ENCODE results near the gene HPDL.

Gene HPDL

DNA sequence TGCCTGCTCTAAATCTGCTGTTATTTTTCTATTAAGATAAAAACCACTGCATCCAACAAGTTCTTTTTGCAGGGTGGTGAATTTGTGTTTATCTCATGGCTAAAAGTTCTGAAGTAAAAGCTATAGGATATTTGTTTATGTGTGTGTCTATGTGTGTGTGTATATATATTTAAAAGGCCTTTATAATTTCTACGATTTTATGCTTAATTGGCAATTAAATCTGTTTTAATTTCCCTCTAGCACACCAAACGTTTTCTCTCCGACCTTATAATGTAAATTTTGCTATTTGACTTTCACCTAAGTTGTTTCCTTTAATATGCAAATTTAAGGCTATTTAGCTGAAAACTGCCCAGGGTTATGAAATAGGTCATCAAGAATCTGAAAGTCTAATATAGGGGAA is 19.8 kb upstream of the HPDL start:
- no peaks in the 10 kb centered on the region for H3K27me3 ChIP-seq (ENCODE audit: insufficient read depth, low read length, poor library complexity)
- H3K18ac ChIP-seq (ENCODE audit: low read length) = no peak overlapping the region
- H3K4me3 ChIP-seq (ENCODE audit: low read length) = no peak overlapping the region
- peaks cover 10% of the 10 kb centered on the region for H3K4me1 ChIP-seq (ENCODE audit: control insufficient read depth, low read depth, low read length)
- no peak overlapping the region for H3K23ac ChIP-seq (ENCODE audit: low read length)
- no peak overlapping the region for H2AK5ac ChIP-seq (ENCODE audit: low read length)
- no peak overlapping the region for H3K4me2 ChIP-seq (ENCODE audit: low read length)
- no peak overlapping the region for H2BK15ac ChIP-seq (replicated peaks; ENCODE audit: low read depth)
- no peaks in the 10 kb centered on the region for H3K36me3 ChIP-seq (ENCODE audit: control insufficient read depth, insufficient read depth, low read length)
- no peak overlapping the region for H3K56ac ChIP-seq (ENCODE audit: low read length)
- no peak overlapping the region for H4K5ac ChIP-seq (ENCODE audit: low read length)
- no peak overlapping the region for H3K4ac ChIP-seq (ENCODE audit: low read depth, low read length)
- H4K8ac ChIP-seq (ENCODE audit: low read depth, low read length) = no peak overlapping the region
- no CpG with 5 or more reads among the region's 3 CpGs for WGBS (ENCODE audit: extremely low coverage, insufficient coverage, low lambda C conversion rate)
- H3K27ac ChIP-seq (ENCODE audit: low read depth, low read length) = no peak overlapping the region
- no peaks in the 10 kb centered on the region for H3K79me1 ChIP-seq (ENCODE audit: low read length)
- DNase-seq = no peak
- H2BK5ac ChIP-seq (ENCODE audit: low read length) = no peak overlapping the region
- H2BK120ac ChIP-seq (ENCODE audit: low read depth, low read length) = no peak overlapping the region
- H3K79me2 ChIP-seq (ENCODE audit: control insufficient read depth, insufficient read depth, low read length) = no peaks in the 10 kb centered on the region
- no peak overlapping the region for H3K9ac ChIP-seq (ENCODE audit: low read length)

DNA sequence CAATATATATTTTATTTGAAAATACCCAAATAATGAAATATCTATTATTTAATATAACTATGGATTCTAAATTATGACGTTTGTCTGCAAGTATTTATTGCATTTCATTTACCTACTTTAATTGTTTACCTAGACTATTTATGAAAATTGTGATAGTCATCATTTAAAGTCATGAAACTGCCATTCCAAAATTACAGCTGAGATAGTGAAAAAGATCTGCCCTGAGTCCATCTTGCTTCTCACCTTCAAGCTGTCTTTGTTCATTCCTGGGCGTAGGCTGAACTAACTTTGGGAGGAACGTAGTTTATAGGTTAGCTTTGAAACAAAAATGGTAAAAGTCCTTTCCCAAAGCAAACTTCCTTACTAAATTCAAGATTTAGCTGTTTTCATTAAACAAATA is 12.4 kb upstream of the HPDL start:
- Histone ChIP-seq H2BK5ac (ENCODE audit: low read length) (no peak overlapping the region), H3K27ac (ENCODE audit: low read depth, low read length) (no peak overlapping the region), H3K4ac (ENCODE audit: low read depth, low read length) (no peak overlapping the region), H4K5ac (ENCODE audit: low read length) (no peak overlapping the region), H3K23ac (ENCODE audit: low read length) (no peak overlapping the region), H3K4me2 (ENCODE audit: low read length) (no peak overlapping the region), H4K8ac (ENCODE audit: low read depth, low read length) (no peak overlapping the region), H3K79me1 (ENCODE audit: low read length) (no peaks in the 10 kb centered on the region), H3K18ac (ENCODE audit: low read length) (no peak overlapping the region), H3K27me3 (ENCODE audit: insufficient read depth, low read length, poor library complexity) (no peaks in the 10 kb centered on the region), H2AK5ac (ENCODE audit: low read length) (no peak overlapping the region), H3K9ac (ENCODE audit: low read length) (no peak overlapping the region), H3K4me3 (ENCODE audit: low read length) (no peak overlapping the region), H2BK120ac (ENCODE audit: low read depth, low read length) (no peak overlapping the region), H3K79me2 (ENCODE audit: control insufficient read depth, insufficient read depth, low read length) (no peaks in the 10 kb centered on the region), H2BK15ac (replicated peaks; ENCODE audit: low read depth) (no peak overlapping the region), H3K4me1 (ENCODE audit: control insufficient read depth, low read depth, low read length) (peaks cover 4% of the 10 kb centered on the region), H3K36me3 (ENCODE audit: control insufficient read depth, insufficient read depth, low read length) (no peaks in the 10 kb centered on the region), H3K56ac (ENCODE audit: low read length) (no peak overlapping the region)
- WGBS (ENCODE audit: extremely low coverage, insufficient coverage, low lambda C conversion rate) = no CpG with 5 or more reads among the region's 3 CpGs
- DNase-seq = no peak

DNA sequence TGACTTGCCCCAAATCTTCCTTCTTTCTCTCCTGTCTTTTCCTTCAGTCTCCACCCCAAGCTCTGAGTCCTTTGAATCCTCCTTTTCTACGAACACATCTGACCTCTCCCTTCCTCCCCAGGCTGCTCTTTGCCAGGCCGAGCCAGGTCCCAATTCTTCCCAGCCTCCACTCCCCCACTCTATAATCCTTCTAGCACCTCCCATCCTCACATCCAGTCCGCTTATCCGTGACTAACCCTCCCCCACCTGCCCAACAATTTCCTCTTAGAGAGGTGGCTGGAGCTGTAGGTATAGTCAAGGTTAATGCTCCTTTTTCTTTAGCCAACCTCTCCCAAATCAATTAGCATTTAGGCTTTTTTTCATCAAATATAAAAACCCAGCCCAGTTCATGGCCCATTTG is 9.5 kb upstream of the HPDL start:
- no peaks in the 10 kb centered on the region for H3K36me3 ChIP-seq (ENCODE audit: control insufficient read depth, insufficient read depth, low read length)
- H3K4me1 ChIP-seq (ENCODE audit: control insufficient read depth, low read depth, low read length) = peaks cover 4% of the 10 kb centered on the region
- H4K5ac ChIP-seq (ENCODE audit: low read length) = no peak overlapping the region
- no peaks in the 10 kb centered on the region for H3K79me2 ChIP-seq (ENCODE audit: control insufficient read depth, insufficient read depth, low read length)
- H3K9ac ChIP-seq (ENCODE audit: low read length) = no peak overlapping the region
- H2BK5ac ChIP-seq (ENCODE audit: low read length) = no peak overlapping the region
- H3K27ac ChIP-seq (ENCODE audit: low read depth, low read length) = no peak overlapping the region
- H2AK5ac ChIP-seq (ENCODE audit: low read length) = no peak overlapping the region
- H3K18ac ChIP-seq (ENCODE audit: low read length) = peak overlapping the region; percentile 12
- no peaks in the 10 kb centered on the region for H3K27me3 ChIP-seq (ENCODE audit: insufficient read depth, low read length, poor library complexity)
- H3K4ac ChIP-seq (ENCODE audit: low read depth, low read length) = no peak overlapping the region
- H2BK120ac ChIP-seq (ENCODE audit: low read depth, low read length) = no peak overlapping the region
- no peak overlapping the region for H4K8ac ChIP-seq (ENCODE audit: low read depth, low read length)
- DNase-seq = no peak
- peak overlapping the region; percentile 64 for H3K56ac ChIP-seq (ENCODE audit: low read length)
- no peak overlapping the region for H3K4me3 ChIP-seq (ENCODE audit: low read length)
- H2BK15ac ChIP-seq (replicated peaks; ENCODE audit: low read depth) = no peak overlapping the region
- no peak overlapping the region for H3K23ac ChIP-seq (ENCODE audit: low read length)
- H3K79me1 ChIP-seq (ENCODE audit: low read length) = no peaks in the 10 kb centered on the region
- H3K4me2 ChIP-seq (ENCODE audit: low read length) = no peak overlapping the region
- no CpG with 5 or more reads among the region's 4 CpGs for WGBS (ENCODE audit: extremely low coverage, insufficient coverage, low lambda C conversion rate)

DNA sequence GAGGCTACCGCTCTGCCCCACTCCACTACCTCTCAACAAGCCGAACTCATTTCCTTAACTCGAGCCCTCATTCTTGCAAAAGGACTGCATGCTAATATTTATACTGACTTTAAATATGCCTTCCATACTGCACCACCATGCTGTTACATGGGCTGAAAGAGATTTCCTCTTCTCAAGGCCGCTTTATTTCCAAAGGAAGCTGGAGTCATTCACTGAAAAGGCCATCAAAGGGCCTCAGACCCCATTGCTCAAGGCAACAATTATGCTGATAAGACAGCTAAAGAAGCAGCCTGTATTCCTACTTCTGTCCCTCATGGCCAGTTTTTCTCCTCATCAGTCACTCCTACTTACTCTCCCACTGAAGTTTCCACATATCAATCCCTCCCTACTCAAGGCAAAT is 6.9 kb upstream of the HPDL start:
- H3K36me3 ChIP-seq (ENCODE audit: control insufficient read depth, insufficient read depth, low read length) = no peaks in the 10 kb centered on the region
- H3K56ac ChIP-seq (ENCODE audit: low read length) = peak overlapping the region; percentile 9
- no CpG with 5 or more reads among the region's 4 CpGs for WGBS (ENCODE audit: extremely low coverage, insufficient coverage, low lambda C conversion rate)
- H4K5ac ChIP-seq (ENCODE audit: low read length) = no peak overlapping the region
- no peak overlapping the region for H3K4me3 ChIP-seq (ENCODE audit: low read length)
- DNase-seq = no peak
- H3K4ac ChIP-seq (ENCODE audit: low read depth, low read length) = no peak overlapping the region
- no peak overlapping the region for H3K9ac ChIP-seq (ENCODE audit: low read length)
- H2AK5ac ChIP-seq (ENCODE audit: low read length) = no peak overlapping the region
- no peaks in the 10 kb centered on the region for H3K79me1 ChIP-seq (ENCODE audit: low read length)
- H4K8ac ChIP-seq (ENCODE audit: low read depth, low read length) = no peak overlapping the region
- H2BK15ac ChIP-seq (replicated peaks; ENCODE audit: low read depth) = no peak overlapping the region
- H3K27me3 ChIP-seq (ENCODE audit: insufficient read depth, low read length, poor library complexity) = no peaks in the 10 kb centered on the region
- H3K18ac ChIP-seq (ENCODE audit: low read length) = peak overlapping the region; percentile 34
- H3K4me2 ChIP-seq (ENCODE audit: low read length) = no peak overlapping the region
- H2BK5ac ChIP-seq (ENCODE audit: low read length) = peak overlapping the region; percentile 51
- H3K23ac ChIP-seq (ENCODE audit: low read length) = no peak overlapping the region
- H3K79me2 ChIP-seq (ENCODE audit: control insufficient read depth, insufficient read depth, low read length) = no peaks in the 10 kb centered on the region
- H2BK120ac ChIP-seq (ENCODE audit: low read depth, low read length) = peak overlapping the region; percentile 63
- peak overlapping the region; percentile 30 for H3K27ac ChIP-seq (ENCODE audit: low read depth, low read length)
- peaks cover 5% of the 10 kb centered on the region for H3K4me1 ChIP-seq (ENCODE audit: control insufficient read depth, low read depth, low read length)

DNA sequence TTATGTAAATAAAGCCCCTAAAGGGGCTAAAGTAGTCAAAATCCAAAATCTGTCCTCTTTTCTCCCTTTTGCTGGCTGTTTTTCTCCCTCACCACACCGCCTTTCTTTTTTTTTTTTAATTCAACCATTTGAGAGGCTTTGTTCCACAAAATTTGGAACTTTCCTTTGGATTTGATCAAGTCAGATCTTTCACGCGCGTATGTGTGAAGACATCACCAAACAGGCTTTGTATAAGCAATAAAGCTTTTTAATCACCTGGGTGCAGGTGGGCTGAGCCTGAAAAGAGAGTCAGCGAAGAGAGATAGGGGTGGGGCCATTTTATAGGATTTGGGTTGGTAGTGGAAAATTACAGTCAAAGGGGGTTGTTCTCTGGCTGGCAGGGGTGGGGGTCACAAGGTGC is 5.3 kb upstream of the HPDL start:
- Histone ChIP-seq H2BK120ac (ENCODE audit: low read depth, low read length) (peak overlapping the region; percentile 64), H2AK5ac (ENCODE audit: low read length) (no peak overlapping the region), H4K5ac (ENCODE audit: low read length) (no peak overlapping the region), H3K18ac (ENCODE audit: low read length) (peak overlapping the region; percentile 96), H3K79me2 (ENCODE audit: control insufficient read depth, insufficient read depth, low read length) (no peaks in the 10 kb centered on the region), H2BK15ac (replicated peaks; ENCODE audit: low read depth) (no peak overlapping the region), H3K27ac (ENCODE audit: low read depth, low read length) (peak overlapping the region; percentile 76), H3K56ac (ENCODE audit: low read length) (peak overlapping the region; percentile 34), H3K4me2 (ENCODE audit: low read length) (no peak overlapping the region), H3K23ac (ENCODE audit: low read length) (no peak overlapping the region), H3K36me3 (ENCODE audit: control insufficient read depth, insufficient read depth, low read length) (no peaks in the 10 kb centered on the region), H3K27me3 (ENCODE audit: insufficient read depth, low read length, poor library complexity) (no peaks in the 10 kb centered on the region), H3K4me3 (ENCODE audit: low read length) (no peak overlapping the region), H3K9ac (ENCODE audit: low read length) (peak overlapping the region; percentile 2), H3K79me1 (ENCODE audit: low read length) (no peaks in the 10 kb centered on the region), H3K4ac (ENCODE audit: low read depth, low read length) (peak overlapping the region; percentile 82), H4K8ac (ENCODE audit: low read depth, low read length) (no peak overlapping the region), H2BK5ac (ENCODE audit: low read length) (peak overlapping the region; percentile 10), H3K4me1 (ENCODE audit: control insufficient read depth, low read depth, low read length) (peaks cover 8% of the 10 kb centered on the region)
- no CpG with 5 or more reads among the region's 5 CpGs for WGBS (ENCODE audit: extremely low coverage, insufficient coverage, low lambda C conversion rate)
- DNase-seq = no peak

DNA sequence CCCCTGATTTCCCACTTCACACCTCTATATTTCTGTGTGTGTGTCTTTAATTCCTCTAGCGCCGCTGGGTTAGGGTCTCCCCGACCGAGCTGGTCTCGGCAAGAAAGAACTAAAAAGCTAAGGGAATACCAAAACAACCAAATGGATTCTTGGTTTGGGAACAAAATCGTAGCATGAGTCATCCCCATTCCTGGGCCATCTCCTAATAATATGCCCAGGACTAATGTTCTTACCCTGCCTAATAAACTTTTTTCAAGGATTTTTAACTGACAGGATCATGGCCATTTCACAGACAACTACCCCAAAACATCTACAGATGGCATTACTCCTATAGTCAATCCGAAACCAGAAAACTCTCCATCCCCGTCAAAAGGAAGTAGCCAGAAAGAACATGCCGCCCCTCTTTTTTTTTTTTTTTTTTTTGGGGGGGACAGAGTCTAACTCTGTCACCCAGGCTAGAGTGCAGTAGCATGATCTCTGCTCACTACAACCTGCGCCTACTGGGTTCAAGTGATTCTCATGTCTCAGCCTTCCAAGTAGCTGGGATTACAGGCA is 4.1 kb upstream of the HPDL start:
- Histone ChIP-seq H3K27me3 (ENCODE audit: insufficient read depth, low read length, poor library complexity) (no peaks in the 10 kb centered on the region), H3K79me1 (ENCODE audit: low read length) (peaks cover 4% of the 10 kb centered on the region), H3K36me3 (ENCODE audit: control insufficient read depth, insufficient read depth, low read length) (no peaks in the 10 kb centered on the region), H4K8ac (ENCODE audit: low read depth, low read length) (no peak overlapping the region), H3K4me3 (ENCODE audit: low read length) (no peak overlapping the region), H4K5ac (ENCODE audit: low read length) (no peak overlapping the region), H2BK15ac (replicated peaks; ENCODE audit: low read depth) (no peak overlapping the region), H2AK5ac (ENCODE audit: low read length) (no peak overlapping the region), H3K18ac (ENCODE audit: low read length) (peak overlapping the region; percentile 63), H3K4me2 (ENCODE audit: low read length) (no peak overlapping the region), H2BK120ac (ENCODE audit: low read depth, low read length) (no peak overlapping the region), H3K4me1 (ENCODE audit: control insufficient read depth, low read depth, low read length) (peaks cover 8% of the 10 kb centered on the region), H3K79me2 (ENCODE audit: control insufficient read depth, insufficient read depth, low read length) (peaks cover 8% of the 10 kb centered on the region), H3K56ac (ENCODE audit: low read length) (peak overlapping the region; percentile 56), H2BK5ac (ENCODE audit: low read length) (peak overlapping the region; percentile 78), H3K23ac (ENCODE audit: low read length) (no peak overlapping the region), H3K27ac (ENCODE audit: low read depth, low read length) (peak overlapping the region; percentile 62), H3K9ac (ENCODE audit: low read length) (no peak overlapping the region), H3K4ac (ENCODE audit: low read depth, low read length) (peak overlapping the region; percentile 90)
- no CpG with 5 or more reads among the region's 10 CpGs for WGBS (ENCODE audit: extremely low coverage, insufficient coverage, low lambda C conversion rate)
- DNase-seq = no peak
